ACC112 (cell line): ENCODE data around the gene TSHZ2.
"Not testable (repeated sequence)": the region's sequence is repeated elsewhere in the genome, so short reads cannot be mapped to it uniquely, and the experiment has no call there.

Experiments used
- H2AFZ ChIP-seq: fragments of 200-600 bp; sonication (generic); one replicate; pipeline ENCODE4 v1.6.0; 2017; ENCODE audit warnings: antibody characterized with exemption, low read length; ENCODE audit not compliant: unreplicated experiment
- H3K27ac ChIP-seq: fragments of 200-600 bp; sonication (generic); 2 replicates; pipeline ENCODE4 v1.5.1; 2014; ENCODE audit warnings: low read depth, mild to moderate bottlenecking, antibody characterized with exemption, low read length, moderate library complexity
- H3K27me3 ChIP-seq: fragments of 200-600 bp; sonication (generic); 2 replicates; pipeline ENCODE4 v1.6.1; 2014; ENCODE audit warnings: mild to moderate bottlenecking, antibody characterized with exemption, low read length, moderate library complexity, mixed read lengths; ENCODE audit not compliant: insufficient read depth
- H3K36me3 ChIP-seq: fragments of 200-600 bp; sonication (generic); 2 replicates; pipeline ENCODE4 v1.6.1; 2016; ENCODE audit warnings: mild to moderate bottlenecking, antibody characterized with exemption, low read length, moderate library complexity, mixed read lengths; ENCODE audit not compliant: insufficient read depth
- H3K4me1 ChIP-seq: fragments of 200-600 bp; sonication (generic); one replicate; pipeline ENCODE4 v1.6.1; 2016; ENCODE audit warnings: low read length, mixed read lengths; ENCODE audit not compliant: insufficient read depth, unreplicated experiment, control insufficient read depth
- H3K4me3 ChIP-seq: fragments of 200-600 bp; sonication (generic); 2 replicates; pipeline ENCODE4 v1.5.1; 2014; ENCODE audit warnings: mild to moderate bottlenecking, low read depth, low read length
- H3K79me2 ChIP-seq: fragments of 200-600 bp; sonication (generic); one replicate; pipeline ENCODE4 v1.6.0; 2016; ENCODE audit warnings: low read length; ENCODE audit not compliant: control insufficient read depth, unreplicated experiment, insufficient read depth

The TSHZ2 gene

DNA sequence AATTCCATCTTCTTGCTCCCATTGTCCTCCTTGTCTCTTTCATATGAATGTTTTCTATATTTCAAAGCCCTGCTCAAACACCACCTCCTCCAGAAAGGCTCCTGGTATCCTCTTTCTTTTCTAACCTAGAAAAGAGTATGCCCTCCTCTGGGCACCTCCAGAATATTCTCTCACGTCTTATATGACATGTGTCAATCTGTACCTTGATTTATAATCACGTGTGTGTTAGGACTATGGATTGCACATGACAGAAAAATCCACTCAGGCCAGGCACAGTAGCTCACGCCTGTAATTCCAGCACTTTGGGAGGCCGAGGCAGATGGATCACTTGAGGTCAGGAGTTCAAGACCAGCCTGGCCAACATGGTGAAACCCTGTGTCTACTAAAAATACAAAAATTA, 464.8 kb downstream of the TSHZ2 start:
- not testable (repeated sequence) for H2AFZ ChIP-seq, H3K27ac ChIP-seq, H3K27me3 ChIP-seq, H3K4me1 ChIP-seq, H3K4me3 ChIP-seq, H3K79me2 ChIP-seq, H3K36me3 ChIP-seq

GRCh38 chr20:53438368-53438767, 466.2 kb downstream of the TSHZ2 start:
- no peak overlapping the region for H3K27ac ChIP-seq
- H3K36me3 ChIP-seq, result no peaks in the 10 kb centered on the region
- no peak overlapping the region for H2AFZ ChIP-seq
- H3K79me2 ChIP-seq, result no peaks in the 10 kb centered on the region
- no peaks in the 10 kb centered on the region for H3K27me3 ChIP-seq
- H3K4me3 ChIP-seq, result no peak overlapping the region
- H3K4me1 ChIP-seq, result no peaks in the 10 kb centered on the region

DNA sequence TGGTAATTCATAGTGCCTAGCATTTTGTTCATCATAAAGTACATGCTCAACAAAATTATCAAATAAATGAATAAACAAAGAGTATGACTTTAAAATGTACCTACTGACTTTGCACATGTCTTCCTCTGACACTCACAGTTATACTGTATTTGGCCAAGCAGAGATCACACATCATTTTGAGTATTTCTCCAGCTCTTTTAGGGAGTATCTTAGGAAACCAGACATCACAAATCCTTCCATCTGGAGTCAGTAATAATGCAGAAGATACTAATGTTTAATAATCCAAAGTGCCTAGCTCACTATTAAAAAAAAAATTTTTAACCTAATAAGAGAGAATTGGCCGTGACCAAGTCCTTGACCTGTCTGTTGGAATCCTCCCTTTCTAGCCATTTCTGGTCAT, 466.9 kb downstream of the TSHZ2 start:
- no peaks in the 10 kb centered on the region for H3K79me2 ChIP-seq
- H3K27me3 ChIP-seq, result no peaks in the 10 kb centered on the region
- H3K4me1 ChIP-seq, result no peaks in the 10 kb centered on the region
- no peak overlapping the region for H3K4me3 ChIP-seq
- no peak overlapping the region for H3K27ac ChIP-seq
- H3K36me3 ChIP-seq, result no peaks in the 10 kb centered on the region
- no peak overlapping the region for H2AFZ ChIP-seq

DNA sequence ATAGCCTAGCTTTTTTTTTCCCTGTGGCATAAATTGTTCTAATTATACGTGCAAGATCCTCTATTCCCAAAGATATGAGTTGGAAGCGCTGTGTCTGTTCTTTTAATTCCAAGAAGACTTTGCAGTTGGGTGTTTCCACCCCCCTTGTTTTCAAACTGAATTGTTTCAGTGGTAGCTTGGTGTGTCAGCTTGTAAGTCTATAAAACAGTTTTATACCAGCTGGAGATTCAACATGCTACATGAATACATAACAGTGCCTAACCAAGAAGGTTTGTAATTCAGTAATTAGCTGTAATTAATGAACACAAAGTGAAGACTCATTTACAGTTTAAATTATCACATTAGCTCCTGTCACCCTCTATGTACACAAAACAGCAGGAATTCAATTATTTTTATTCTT, 467.5 kb downstream of the TSHZ2 start:
- H3K36me3 ChIP-seq, result no peaks in the 10 kb centered on the region
- H3K4me3 ChIP-seq, result no peak overlapping the region
- no peaks in the 10 kb centered on the region for H3K4me1 ChIP-seq
- no peaks in the 10 kb centered on the region for H3K27me3 ChIP-seq
- H3K27ac ChIP-seq, result no peak overlapping the region
- H3K79me2 ChIP-seq, result no peaks in the 10 kb centered on the region
- no peak overlapping the region for H2AFZ ChIP-seq

- H2AFZ ChIP-seq, result no peak overlapping the region
- no peaks in the 10 kb centered on the region for H3K36me3 ChIP-seq
- no peak overlapping the region for H3K4me3 ChIP-seq
- H3K4me1 ChIP-seq, result no peaks in the 10 kb centered on the region
- H3K79me2 ChIP-seq, result no peaks in the 10 kb centered on the region
- H3K27ac ChIP-seq, result no peak overlapping the region
- H3K27me3 ChIP-seq, result no peaks in the 10 kb centered on the region
Measured at GRCh38 chr20:53444401-53445149, 472.4 kb downstream of the TSHZ2 start.

DNA sequence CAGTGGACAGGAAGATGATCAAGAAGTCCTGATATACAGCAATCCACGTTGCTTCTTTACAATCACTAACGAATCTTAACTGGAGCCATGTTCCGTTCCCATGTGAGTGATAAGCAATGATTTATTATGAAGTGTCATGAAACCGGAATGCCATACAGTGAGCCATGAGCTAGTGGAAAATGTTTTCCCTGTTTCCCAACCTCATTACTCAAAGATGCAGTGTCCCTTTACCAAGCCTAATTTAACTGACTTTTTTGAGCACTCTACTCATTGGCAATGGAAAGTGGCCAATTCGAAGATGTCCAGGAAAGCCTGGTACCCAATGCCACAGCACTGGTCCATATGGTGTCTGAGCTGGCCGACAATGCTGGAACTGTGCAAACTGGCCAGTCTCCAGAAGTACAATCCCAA, 473.2 kb downstream of the TSHZ2 start:
- no peak overlapping the region for H3K4me3 ChIP-seq
- no peak overlapping the region for H3K27ac ChIP-seq
- no peak overlapping the region for H2AFZ ChIP-seq
- no peaks in the 10 kb centered on the region for H3K27me3 ChIP-seq
- no peaks in the 10 kb centered on the region for H3K4me1 ChIP-seq
- H3K36me3 ChIP-seq, result no peaks in the 10 kb centered on the region
- no peaks in the 10 kb centered on the region for H3K79me2 ChIP-seq

GRCh38 chr20:53445932-53446331, 473.8 kb downstream of the TSHZ2 start:
- Histone ChIP-seq H3K4me1 (no peaks in the 10 kb centered on the region), H3K27ac (no peak overlapping the region), H3K27me3 (no peaks in the 10 kb centered on the region), H2AFZ (no peak overlapping the region), H3K79me2 (no peaks in the 10 kb centered on the region), H3K4me3 (no peak overlapping the region), H3K36me3 (no peaks in the 10 kb centered on the region)

GRCh38 chr20:53447316-53447715, 475.2 kb downstream of the TSHZ2 start:
- Histone ChIP-seq H3K36me3 (no peaks in the 10 kb centered on the region), H3K4me1 (no peaks in the 10 kb centered on the region), H3K79me2 (no peaks in the 10 kb centered on the region), H3K4me3 (no peak overlapping the region), H3K27me3 (no peaks in the 10 kb centered on the region), H2AFZ (no peak overlapping the region), H3K27ac (no peak overlapping the region)

DNA sequence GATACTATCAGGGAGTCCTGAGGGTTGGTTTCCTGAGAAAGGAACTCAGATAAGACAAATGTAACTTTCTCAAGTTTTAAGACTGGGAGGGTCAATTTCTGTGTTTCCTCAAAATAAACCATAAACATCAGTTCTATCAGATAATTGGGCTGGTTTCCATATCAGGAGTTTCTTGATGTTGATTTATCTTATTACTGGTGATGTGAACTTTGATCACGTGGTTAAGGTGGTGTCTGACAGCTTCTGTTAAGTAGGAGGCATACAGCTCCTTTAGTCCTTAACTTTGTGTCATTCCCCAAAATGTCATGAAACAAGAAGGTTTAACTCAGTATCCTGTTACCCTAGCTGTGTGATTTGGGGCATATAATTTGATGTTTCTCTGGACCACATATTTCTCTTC, 476.3 kb downstream of the TSHZ2 start:
- Histone ChIP-seq H3K4me1 (no peaks in the 10 kb centered on the region), H3K4me3 (no peak overlapping the region), H3K36me3 (no peaks in the 10 kb centered on the region), H3K27me3 (no peaks in the 10 kb centered on the region), H3K27ac (no peak overlapping the region), H2AFZ (no peak overlapping the region), H3K79me2 (no peaks in the 10 kb centered on the region)

DNA sequence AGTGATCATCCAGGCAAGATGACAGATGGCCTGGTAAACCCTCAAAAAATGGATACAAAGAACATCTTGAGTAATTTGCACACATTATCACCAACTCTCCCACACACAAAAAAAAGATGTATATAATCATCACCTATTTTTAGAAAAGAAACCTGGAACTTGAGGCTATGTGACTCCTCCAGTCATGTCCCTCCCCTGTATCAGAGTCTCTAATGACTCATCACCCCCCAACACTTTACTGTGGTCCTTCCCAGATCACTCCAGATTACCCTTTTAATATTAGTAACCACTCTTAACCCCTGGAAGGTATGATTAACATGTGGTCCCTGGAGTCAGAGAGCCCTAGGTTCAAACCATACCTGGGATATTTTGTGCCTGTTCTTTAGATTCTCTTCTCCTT, 476.7 kb downstream of the TSHZ2 start:
- Histone ChIP-seq H3K36me3 (no peaks in the 10 kb centered on the region), H3K27ac (no peak overlapping the region), H3K4me1 (no peaks in the 10 kb centered on the region), H3K79me2 (no peaks in the 10 kb centered on the region), H2AFZ (no peak overlapping the region), H3K4me3 (no peak overlapping the region), H3K27me3 (no peaks in the 10 kb centered on the region)

GRCh38 chr20:53453076-53453475, 480.9 kb downstream of the TSHZ2 start:
- Histone ChIP-seq H2AFZ (no peak overlapping the region), H3K36me3 (no peaks in the 10 kb centered on the region), H3K79me2 (no peaks in the 10 kb centered on the region), H3K27me3 (no peaks in the 10 kb centered on the region), H3K4me3 (no peak overlapping the region), H3K4me1 (no peaks in the 10 kb centered on the region), H3K27ac (no peak overlapping the region)
